Neuronal stem cell (in vitro differentiated cells): ENCODE data around the gene ADAP1.
A peak's percentile ranks its signal among the peaks of the same experiment; 100 is the strongest.

ENCODE experiments used
- DNase-seq: peaks from one replicate; pipeline ENCODE4 v3.0.0-alpha.2; 2013; ENCODE audit warnings: low spot score
- H2AFZ ChIP-seq: one replicate; pipeline ENCODE4 v1.6.1; 2013; ENCODE audit warnings: mild to moderate bottlenecking, low read length, inconsistent platforms
- H2AK5ac ChIP-seq: 2 replicates; pipeline ENCODE4 v1.6.1; 2013; ENCODE audit warnings: low read depth, mild to moderate bottlenecking, inconsistent platforms, low read length, moderate library complexity, mixed read lengths
- H2BK120ac ChIP-seq: 2 replicates; pipeline ENCODE4 v1.6.1; 2013; ENCODE audit warnings: low read depth, mild to moderate bottlenecking, inconsistent platforms, low read length, moderate library complexity, mixed read lengths
- H2BK12ac ChIP-seq: one replicate; pipeline ENCODE4 v1.6.1; 2013; ENCODE audit warnings: low read length, inconsistent platforms
- H2BK15ac ChIP-seq: 2 replicates; pipeline ENCODE4 v1.6.1; 2013; ENCODE audit warnings: mild to moderate bottlenecking, low read length, inconsistent platforms, mixed read lengths
- H2BK5ac ChIP-seq: one replicate; pipeline ENCODE4 v1.6.1; 2013; ENCODE audit warnings: inconsistent platforms, mild to moderate bottlenecking, low read length, moderate library complexity
- H3K14ac ChIP-seq: one replicate; pipeline ENCODE4 v1.6.1; 2013; ENCODE audit warnings: low read length, inconsistent platforms
- H3K18ac ChIP-seq: 2 replicates; pipeline ENCODE4 v1.6.1; 2013; ENCODE audit warnings: low read length, inconsistent platforms
- H3K23ac ChIP-seq: 2 replicates; pipeline ENCODE4 v1.6.1; 2013; ENCODE audit warnings: low read depth, mild to moderate bottlenecking, mixed read lengths, low read length, inconsistent platforms; ENCODE audit not compliant: poor library complexity
- H3K27ac ChIP-seq: replicated peaks from 3 replicates; pipeline ENCODE4 v1.5.1; 2013; ENCODE audit warnings: low read length, inconsistent platforms
- H3K27me3 ChIP-seq, 3 experiments: 2 replicates each; pipeline ENCODE4 v1.6.1; 2013; ENCODE audit warnings: low read length in 3 of 3, mild to moderate bottlenecking in 2 of 3, inconsistent platforms in 1 of 3, low read depth in 1 of 3, mixed read lengths in 1 of 3, moderate library complexity in 1 of 3; ENCODE audit not compliant: control insufficient read depth in 3 of 3, insufficient read depth in 3 of 3
- H3K36me3 ChIP-seq, 2 donors: replicated peaks in 1 of 2; 2 replicates each; pipeline ENCODE4 v1.6.1; 2013; ENCODE audit warnings: low read length in 2 of 2; ENCODE audit not compliant: control insufficient read depth in 2 of 2, insufficient read depth in 2 of 2
- H3K4ac ChIP-seq: 2 replicates; pipeline ENCODE4 v1.6.1; 2013; ENCODE audit warnings: inconsistent platforms, mild to moderate bottlenecking, low read length, moderate library complexity
- H3K4me1 ChIP-seq, 2 donors: 1 replicate in 1 of 2; 2 replicates in 1 of 2; pipeline ENCODE4 v1.6.1; 2013; ENCODE audit warnings: low read length in 2 of 2, low read depth in 1 of 2; ENCODE audit not compliant: control insufficient read depth in 2 of 2, insufficient read depth in 1 of 2
- H3K4me2 ChIP-seq: one replicate; pipeline ENCODE4 v1.6.1; 2013; ENCODE audit warnings: mild to moderate bottlenecking, low read length, inconsistent platforms; ENCODE audit not compliant: insufficient read depth, poor library complexity, severe bottlenecking
- H3K4me3 ChIP-seq, 2 donors: 2 replicates each; pipeline ENCODE4 v1.5.1; 2013; ENCODE audit warnings: low read length in 2 of 2, mild to moderate bottlenecking in 2 of 2, inconsistent platforms in 1 of 2, moderate library complexity in 1 of 2
- H3K79me1 ChIP-seq: one replicate; pipeline ENCODE4 v1.6.1; 2013; ENCODE audit warnings: low read depth, mild to moderate bottlenecking, inconsistent platforms, low read length, moderate library complexity
- H3K9ac ChIP-seq: one replicate; pipeline ENCODE4 v1.6.1; 2013; ENCODE audit warnings: mild to moderate bottlenecking, low read depth, low read length, inconsistent platforms; ENCODE audit not compliant: poor library complexity
- H3K9me3 ChIP-seq, 2 donors: replicated peaks in 1 of 2; 2 replicates each; pipeline versions ENCODE3 to v1.6.1; 2013; ENCODE audit warnings: low read length in 2 of 2, mild to moderate bottlenecking in 2 of 2, inconsistent platforms in 1 of 2, low read depth in 1 of 2, mixed read lengths in 1 of 2, moderate library complexity in 1 of 2; ENCODE audit not compliant: control insufficient read depth in 2 of 2, insufficient read depth in 1 of 2
- H4K8ac ChIP-seq: one replicate; pipeline ENCODE4 v1.6.1; 2013; ENCODE audit warnings: low read depth, mild to moderate bottlenecking, inconsistent platforms, low read length, moderate library complexity
- H4K91ac ChIP-seq: one replicate; pipeline ENCODE4 v1.6.1; 2013; ENCODE audit warnings: low read length, low read depth, mild to moderate bottlenecking, inconsistent platforms; ENCODE audit not compliant: poor library complexity
- WGBS, 2 donors: extraction: QIAGEN DNeasy Blood & Tissue Kit; methylation state at CpG; one replicate each; pipeline ENCODE4 v1.1.7; 2013; ENCODE audit warnings: missing lambda C conversion rate in 2 of 2, mixed read lengths in 1 of 2; ENCODE audit not compliant: insufficient read length in 2 of 2, insufficient replicate concordance in 1 of 2; ENCODE audit errors: extremely low coverage in 2 of 2; 5-methylcytosine and 5-hydroxymethylcytosine counted together

Gene ADAP1

GRCh38 chr7:994592-995308 lies 40.3 kb upstream of the ADAP1 start:
- Histone ChIP-seq H3K4me3 (no peak overlapping the region), H2BK5ac (no peak overlapping the region)

GRCh38 chr7:992709-993607 lies 38.5 kb upstream of the ADAP1 start:
- no peak overlapping the region for H3K4me3 ChIP-seq
- no CpG with 5 or more reads among the region's 34 CpGs for WGBS, 2 donors
- no peak overlapping the region for H4K91ac ChIP-seq
- peak overlapping the region; percentile 98 for H2AK5ac ChIP-seq
- H2AFZ ChIP-seq = no peak overlapping the region
- H3K9ac ChIP-seq = peak overlapping the region; percentile 77
- H3K4me1 ChIP-seq = peaks cover 9 to 11% of the 10 kb centered on the region in 2 donors
- no peak overlapping the region for H3K4me2 ChIP-seq
- H3K36me3 ChIP-seq = peaks cover 8 to 27% of the 10 kb centered on the region in 2 donors
- peak overlapping the region; percentile 76 for H3K4ac ChIP-seq
- peak overlapping the region; percentile 53 for H2BK5ac ChIP-seq
- H3K27ac ChIP-seq = no peak overlapping the region
- H3K14ac ChIP-seq = peak overlapping the region; percentile 84
- peaks cover 4% of the 10 kb centered on the region for H3K79me1 ChIP-seq
- no peaks in the 10 kb centered on the region for H3K9me3 ChIP-seq
- H3K27me3 ChIP-seq = no peaks in the 10 kb centered on the region
- H2BK120ac ChIP-seq = peak overlapping the region; percentile 8
- peak overlapping the region; percentile 93 for H3K23ac ChIP-seq
- no peak overlapping the region for H4K8ac ChIP-seq
- H2BK15ac ChIP-seq = no peak overlapping the region
- peak overlapping the region; percentile 3 for H3K18ac ChIP-seq
- H2BK12ac ChIP-seq = no peak overlapping the region
- peak; percentile 96 for DNase-seq

More at GRCh38 chr7:994592-995308, 40.3 kb upstream of the ADAP1 start:
- no peaks in the 10 kb centered on the region for H3K27me3 ChIP-seq
- H3K4ac ChIP-seq = no peak overlapping the region
- no peak overlapping the region for H2AFZ ChIP-seq
- no peaks in the 10 kb centered on the region for H3K9me3 ChIP-seq
- H3K18ac ChIP-seq = no peak overlapping the region
- H3K36me3 ChIP-seq = peaks cover 10 to 43% of the 10 kb centered on the region in 2 donors
- DNase-seq = no peak
- H3K79me1 ChIP-seq = peaks cover 2% of the 10 kb centered on the region
- no peak overlapping the region for H3K27ac ChIP-seq
- no peak overlapping the region for H2BK120ac ChIP-seq
- peak overlapping the region; percentile 34 for H3K23ac ChIP-seq
- no peak overlapping the region for H2BK15ac ChIP-seq
- no peak overlapping the region for H3K14ac ChIP-seq
- peaks cover 8 to 11% of the 10 kb centered on the region in 2 donors for H3K4me1 ChIP-seq
- H4K91ac ChIP-seq = no peak overlapping the region
- no CpG with 5 or more reads among the region's 28 CpGs for WGBS, 2 donors
- H3K9ac ChIP-seq = no peak overlapping the region
- H2BK12ac ChIP-seq = no peak overlapping the region
- H3K4me2 ChIP-seq = no peak overlapping the region
- no peak overlapping the region for H2AK5ac ChIP-seq
- peak overlapping the region; percentile 52 for H4K8ac ChIP-seq

- H3K4ac ChIP-seq = no peak overlapping the region
- peak overlapping the region; percentile 53 for H2BK5ac ChIP-seq
- peak overlapping the region; percentile 8 for H2BK120ac ChIP-seq
- H3K27me3 ChIP-seq = no peaks in the 10 kb centered on the region
- H3K4me1 ChIP-seq = peaks cover 10 to 11% of the 10 kb centered on the region in 2 donors
- H3K9me3 ChIP-seq = no peaks in the 10 kb centered on the region
- H3K27ac ChIP-seq = no peak overlapping the region
- H2AK5ac ChIP-seq = peak overlapping the region; percentile 98
- H3K79me1 ChIP-seq = peaks cover 4% of the 10 kb centered on the region
- no peak overlapping the region for H3K14ac ChIP-seq
- no peak overlapping the region for H3K4me3 ChIP-seq
- DNase-seq = no peak
- H2AFZ ChIP-seq = no peak overlapping the region
- H3K9ac ChIP-seq = peak overlapping the region; percentile 63
- no peak overlapping the region for H2BK12ac ChIP-seq
- peak overlapping the region; percentile 65 for H4K8ac ChIP-seq
- peak overlapping the region; percentile 64 for H3K18ac ChIP-seq
- H3K36me3 ChIP-seq = peaks cover 6 to 18% of the 10 kb centered on the region in 2 donors
- H3K23ac ChIP-seq = peak overlapping the region; percentile 93
- WGBS, 2 donors = no CpG with 5 or more reads among the region's 34 CpGs
- H2BK15ac ChIP-seq = no peak overlapping the region
- peak overlapping the region; percentile 92 for H4K91ac ChIP-seq
- H3K4me2 ChIP-seq = no peak overlapping the region
Observed at GRCh38 chr7:991729-992656, 37.5 kb upstream of the ADAP1 start.
